ENCODE results near the gene C22orf42.

The C22orf42 gene

DNA sequence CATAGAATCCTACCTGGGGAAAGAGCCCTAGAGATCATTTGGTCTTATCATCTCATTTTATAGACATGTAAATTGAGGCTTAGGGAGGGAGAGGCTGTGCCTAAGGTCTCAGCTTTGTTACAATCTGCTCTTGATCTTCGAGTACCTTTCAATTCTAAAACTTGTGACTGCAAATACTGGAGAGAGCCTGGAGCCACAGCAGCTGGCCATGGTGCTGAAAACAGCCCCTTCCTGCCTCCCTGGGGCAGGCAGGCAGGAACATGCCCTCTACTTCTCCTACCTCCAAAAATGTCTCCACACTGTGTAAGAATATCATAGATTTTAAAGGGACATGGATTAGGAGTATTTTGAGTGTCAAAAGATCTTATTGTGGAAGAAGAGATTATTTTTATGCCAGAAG lies 52.2 kb downstream of the C22orf42 start:
- TF ChIP-seq, protein P1, sequence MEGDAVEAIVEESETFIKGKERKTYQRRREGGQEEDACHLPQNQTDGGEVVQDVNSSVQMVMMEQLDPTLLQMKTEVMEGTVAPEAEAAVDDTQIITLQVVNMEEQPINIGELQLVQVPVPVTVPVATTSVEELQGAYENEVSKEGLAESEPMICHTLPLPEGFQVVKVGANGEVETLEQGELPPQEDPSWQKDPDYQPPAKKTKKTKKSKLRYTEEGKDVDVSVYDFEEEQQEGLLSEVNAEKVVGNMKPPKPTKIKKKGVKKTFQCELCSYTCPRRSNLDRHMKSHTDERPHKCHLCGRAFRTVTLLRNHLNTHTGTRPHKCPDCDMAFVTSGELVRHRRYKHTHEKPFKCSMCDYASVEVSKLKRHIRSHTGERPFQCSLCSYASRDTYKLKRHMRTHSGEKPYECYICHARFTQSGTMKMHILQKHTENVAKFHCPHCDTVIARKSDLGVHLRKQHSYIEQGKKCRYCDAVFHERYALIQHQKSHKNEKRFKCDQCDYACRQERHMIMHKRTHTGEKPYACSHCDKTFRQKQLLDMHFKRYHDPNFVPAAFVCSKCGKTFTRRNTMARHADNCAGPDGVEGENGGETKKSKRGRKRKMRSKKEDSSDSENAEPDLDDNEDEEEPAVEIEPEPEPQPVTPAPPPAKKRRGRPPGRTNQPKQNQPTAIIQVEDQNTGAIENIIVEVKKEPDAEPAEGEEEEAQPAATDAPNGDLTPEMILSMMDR (conservative IDR thresholded peaks at IDR 0.05; ENCODE audit: low read depth, low read length) = no peak
- H4K20me1 ChIP-seq (ENCODE audit: insufficient read depth) = no peaks in the 10 kb centered on the region
- H3K4me1 ChIP-seq (ENCODE audit: low read depth, poor library complexity, severe bottlenecking) = no peaks in the 10 kb centered on the region

DNA sequence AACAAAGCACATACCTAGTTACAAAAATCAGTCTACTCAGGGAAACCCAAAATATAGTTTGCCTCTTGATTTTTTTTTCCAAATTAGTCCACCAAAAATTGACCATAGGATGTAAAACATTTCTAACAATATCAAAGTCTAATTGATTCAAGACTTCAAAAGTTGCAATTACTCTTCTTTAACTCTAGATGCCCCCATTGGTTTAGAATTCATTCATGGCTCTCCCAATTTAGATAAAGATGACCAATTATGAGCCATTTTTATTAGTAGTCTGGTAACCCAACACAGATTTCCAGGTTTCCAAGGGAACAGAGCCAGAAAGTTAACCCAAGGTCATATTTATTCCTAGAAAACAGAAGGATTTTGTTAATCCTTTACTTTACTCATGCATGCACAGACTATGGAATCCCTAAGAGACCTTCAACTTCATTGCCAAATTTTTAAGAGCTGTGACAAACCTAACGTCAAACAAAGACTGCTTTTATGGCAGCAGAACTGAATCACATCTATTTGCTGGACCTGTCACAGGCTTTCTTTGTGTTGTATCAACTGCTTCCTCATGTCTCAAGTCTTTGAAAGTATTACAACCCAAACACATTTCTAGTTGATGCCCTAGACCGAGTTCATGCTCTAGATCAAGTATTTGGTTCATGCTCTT lies 55.3 kb downstream of the C22orf42 start:
- H2AFZ ChIP-seq (ENCODE audit: low read depth) = no peak overlapping the region
- TF ChIP-seq, protein P1 (conservative IDR thresholded peaks at IDR 0.05; ENCODE audit: low read depth, low read length) = peak; percentile 56
- H3K4me2 ChIP-seq = no peak overlapping the region
- H3K4me3 ChIP-seq (IDR thresholded peaks at IDR 0.05; ENCODE audit: insufficient read depth, low read depth, low read length) = no peak overlapping the region
- H3K36me3 ChIP-seq (ENCODE audit: insufficient read depth) = no peaks in the 10 kb centered on the region
- no peaks in the 10 kb centered on the region for H3K27me3 ChIP-seq (ENCODE audit: insufficient read depth, low read depth)
- no peaks in the 10 kb centered on the region for H3K79me2 ChIP-seq (ENCODE audit: insufficient read depth, low read depth)
- no peaks in the 10 kb centered on the region for H4K20me1 ChIP-seq (ENCODE audit: insufficient read depth)
- no peak overlapping the region for H3K9ac ChIP-seq
- no peak overlapping the region for H3K27ac ChIP-seq
- no peaks in the 10 kb centered on the region for H3K4me1 ChIP-seq (ENCODE audit: low read depth, poor library complexity, severe bottlenecking)

More for the DNA sequence above, 52.2 kb downstream of the C22orf42 start:
- no peaks in the 10 kb centered on the region for H3K79me2 ChIP-seq (ENCODE audit: insufficient read depth, low read depth)
- no peak overlapping the region for H2AFZ ChIP-seq (ENCODE audit: low read depth)
- no peaks in the 10 kb centered on the region for H3K27me3 ChIP-seq (ENCODE audit: insufficient read depth, low read depth)
- H3K4me3 ChIP-seq (IDR thresholded peaks at IDR 0.05; ENCODE audit: insufficient read depth, low read depth, low read length) = no peak overlapping the region
- H3K9ac ChIP-seq = no peak overlapping the region
- H3K27ac ChIP-seq = no peak overlapping the region
- no peaks in the 10 kb centered on the region for H3K36me3 ChIP-seq (ENCODE audit: insufficient read depth)
- H3K4me2 ChIP-seq = no peak overlapping the region

DNA sequence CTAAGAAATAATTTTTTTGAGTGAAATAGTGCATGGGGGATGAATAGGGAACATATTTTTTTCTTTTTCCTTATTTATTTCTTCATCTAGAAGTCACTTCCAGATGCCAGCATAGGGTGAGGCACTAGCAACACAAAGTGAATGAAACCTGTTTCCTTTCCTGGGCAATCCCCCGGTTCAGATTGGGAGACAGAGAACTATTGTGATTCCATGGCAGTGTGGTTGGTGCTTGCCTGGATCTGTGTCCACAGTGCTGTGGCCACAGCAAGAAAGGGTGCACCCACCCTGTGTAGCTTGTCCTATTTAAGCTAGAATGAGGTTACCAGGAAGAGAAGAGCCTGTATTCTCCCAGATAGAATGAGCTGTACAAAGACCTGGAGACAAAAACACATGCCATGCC lies 58.4 kb downstream of the C22orf42 start:
- Histone ChIP-seq H3K79me2 (ENCODE audit: insufficient read depth, low read depth) (no peaks in the 10 kb centered on the region), H3K27ac (no peak overlapping the region), H3K9ac (no peak overlapping the region), H3K4me1 (ENCODE audit: low read depth, poor library complexity, severe bottlenecking) (no peaks in the 10 kb centered on the region), H3K4me3 (IDR thresholded peaks at IDR 0.05; ENCODE audit: insufficient read depth, low read depth, low read length) (no peak overlapping the region), H3K27me3 (ENCODE audit: insufficient read depth, low read depth) (no peaks in the 10 kb centered on the region), H3K4me2 (no peak overlapping the region), H2AFZ (ENCODE audit: low read depth) (no peak overlapping the region), H3K36me3 (ENCODE audit: insufficient read depth) (no peaks in the 10 kb centered on the region), H4K20me1 (ENCODE audit: insufficient read depth) (no peaks in the 10 kb centered on the region)
- TF ChIP-seq, protein P1 (conservative IDR thresholded peaks at IDR 0.05; ENCODE audit: low read depth, low read length) = no peak

Data from KMS-11 (cell line).